ENCODE data around the gene CSF1.

- no peak for TF ChIP-seq POLR2AphosphoS5 (IDR thresholded peaks at IDR 0.05; ENCODE audit: low read depth, low read length)
- TF ChIP-seq TAF1 (IDR thresholded peaks at IDR 0.05; ENCODE audit: low read depth, low read length) = no peak
These were observed 31.8 kb downstream of the CSF1 start for GRCh38 chr1:109942434-109942833.
